AG04450 (cell line): ENCODE results near the gene ABHD4. TPM values are rescaled to one million over a fixed set of nuclear protein-coding genes. Genes with fewer than 3 reads are reported as not detected.
A peak's percentile ranks its signal among the peaks of the same experiment; 100 is the strongest.
"Not testable (repeated sequence)": the region's sequence is repeated elsewhere in the genome, so short reads cannot be mapped to it uniquely, and the experiment has no call there.

Experiments used
- CTCF ChIA-PET: fragments of 300-600, 350-600 bp; formaldehyde crosslinking; extraction: SDS; loops from one replicate; lab custom pipeline; 2022; ENCODE audit warnings: antibody characterized with exemption, inconsistent platforms; lab: Charles Lee
- POLR2A ChIA-PET: fragments of 350-600 bp; formaldehyde crosslinking; extraction: SDS; loops from one replicate; lab custom pipeline; 2021; ENCODE audit warnings: antibody characterized with exemption, inconsistent platforms; lab: Yijun Ruan, JAX
- DNase-seq: peaks from one replicate; pipeline ENCODE4 v3.0.0-alpha.2; 2011; ENCODE audit warnings: low read depth, low spot score
- H3K27ac ChIP-seq: one replicate; pipeline ENCODE4 v1.5.1; 2012; ENCODE audit warnings: low read depth, low read length, control low read depth
- H3K27me3 ChIP-seq: one replicate; pipeline ENCODE4 v1.6.0; 2012; ENCODE audit warnings: low read length; ENCODE audit not compliant: control insufficient read depth, insufficient read depth
- H3K4me3 ChIP-seq: 2 replicates; pipeline ENCODE4 v1.5.1; 2011; ENCODE audit warnings: mild to moderate bottlenecking, low read depth, low read length, control low read depth
- H3K9me3 ChIP-seq: 2 replicates; pipeline ENCODE4 v1.5.1; 2012; ENCODE audit warnings: low read length; ENCODE audit not compliant: control insufficient read depth, insufficient read depth
- polyA plus RNA-seq: library from polyadenylated mRNA; depleted of rRNA; stranded (reverse); fragments of >200 nt; gene quantifications from 2 replicates; pipeline ENCODE4 v1.2.3, GENCODE V29; 2011
- TF ChIP-seq, protein P1 (sequence below): IDR thresholded peaks from 2 replicates; pipeline ENCODE4 v1.5.1; 2011; ENCODE audit warnings: low read depth, low read length, control low read depth, inconsistent platforms

ABHD4 gene
- polyA plus RNA-seq, 1 experiment = 42.1 TPM

DNA sequence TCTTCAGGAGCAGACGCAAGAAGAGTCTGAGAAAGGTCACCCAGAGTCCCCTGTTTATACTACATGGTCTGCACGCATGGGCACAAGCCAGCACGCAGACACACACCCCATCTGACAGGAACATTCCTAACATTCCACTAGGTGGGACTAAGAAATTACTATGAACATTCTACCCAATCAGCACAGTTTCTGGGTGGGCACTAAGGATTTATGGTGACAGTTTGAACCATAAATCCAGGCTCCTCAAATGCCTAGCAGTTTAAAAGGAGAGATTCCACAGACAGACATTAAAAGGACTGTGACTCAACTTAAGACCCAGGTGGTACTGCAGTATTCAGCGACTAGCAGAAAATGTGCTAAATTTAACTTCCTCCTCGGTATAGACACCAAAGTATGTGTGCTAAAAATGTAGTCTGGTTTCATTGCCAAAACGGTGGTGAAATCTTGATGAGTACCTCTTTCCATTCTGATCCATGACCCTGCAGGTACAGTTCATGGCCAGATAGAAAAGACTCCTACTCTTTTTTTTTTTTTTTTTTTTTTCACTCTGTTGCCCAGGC is 16.2 kb downstream of the ABHD4 start:
- CTCF ChIA-PET = interaction anchor here (1.2 kb wide), 2 partner anchors 58 to 259 kb away, joined by 3 read pairs; no protein-coding TSS in a partner anchor
- peak; percentile 84 for DNase-seq
- no peaks in the 10 kb centered on the region for H3K27me3 ChIP-seq
- peak overlapping the region; percentile 82 for H3K27ac ChIP-seq
- POLR2A ChIA-PET = interaction anchor here (0.7 kb wide), 1 partner anchor 294 kb away, joined by 9 read pairs; no protein-coding TSS in a partner anchor
- TF ChIP-seq, protein P1, sequence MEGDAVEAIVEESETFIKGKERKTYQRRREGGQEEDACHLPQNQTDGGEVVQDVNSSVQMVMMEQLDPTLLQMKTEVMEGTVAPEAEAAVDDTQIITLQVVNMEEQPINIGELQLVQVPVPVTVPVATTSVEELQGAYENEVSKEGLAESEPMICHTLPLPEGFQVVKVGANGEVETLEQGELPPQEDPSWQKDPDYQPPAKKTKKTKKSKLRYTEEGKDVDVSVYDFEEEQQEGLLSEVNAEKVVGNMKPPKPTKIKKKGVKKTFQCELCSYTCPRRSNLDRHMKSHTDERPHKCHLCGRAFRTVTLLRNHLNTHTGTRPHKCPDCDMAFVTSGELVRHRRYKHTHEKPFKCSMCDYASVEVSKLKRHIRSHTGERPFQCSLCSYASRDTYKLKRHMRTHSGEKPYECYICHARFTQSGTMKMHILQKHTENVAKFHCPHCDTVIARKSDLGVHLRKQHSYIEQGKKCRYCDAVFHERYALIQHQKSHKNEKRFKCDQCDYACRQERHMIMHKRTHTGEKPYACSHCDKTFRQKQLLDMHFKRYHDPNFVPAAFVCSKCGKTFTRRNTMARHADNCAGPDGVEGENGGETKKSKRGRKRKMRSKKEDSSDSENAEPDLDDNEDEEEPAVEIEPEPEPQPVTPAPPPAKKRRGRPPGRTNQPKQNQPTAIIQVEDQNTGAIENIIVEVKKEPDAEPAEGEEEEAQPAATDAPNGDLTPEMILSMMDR = no peak
- H3K9me3 ChIP-seq = no peaks in the 10 kb centered on the region
- no peak overlapping the region for H3K4me3 ChIP-seq

DNA sequence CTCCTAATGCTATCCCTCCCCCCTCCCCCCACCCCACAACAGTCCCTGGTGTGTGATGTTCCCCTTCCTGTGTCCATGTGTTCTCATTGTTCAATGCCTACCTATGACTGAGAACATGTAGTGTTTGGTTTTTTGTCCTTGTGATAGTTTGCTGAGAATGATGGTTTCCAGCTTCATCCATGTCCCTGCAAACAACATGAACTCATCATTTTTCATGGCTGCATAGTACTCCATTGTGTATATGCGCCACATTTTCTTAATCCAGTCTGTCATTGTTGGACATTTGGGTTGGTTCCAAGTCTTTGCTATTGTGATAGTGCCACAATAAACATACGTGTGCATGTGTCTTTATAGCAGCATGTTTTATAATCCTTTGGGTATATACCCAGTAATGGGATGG is 17.7 kb downstream of the ABHD4 start:
- POLR2A ChIA-PET = not testable (repeated sequence)
- CTCF ChIA-PET = interaction anchor here (1.1 kb wide), 1 partner anchor 59 kb away, joined by 4 read pairs; no protein-coding TSS in a partner anchor

DNA sequence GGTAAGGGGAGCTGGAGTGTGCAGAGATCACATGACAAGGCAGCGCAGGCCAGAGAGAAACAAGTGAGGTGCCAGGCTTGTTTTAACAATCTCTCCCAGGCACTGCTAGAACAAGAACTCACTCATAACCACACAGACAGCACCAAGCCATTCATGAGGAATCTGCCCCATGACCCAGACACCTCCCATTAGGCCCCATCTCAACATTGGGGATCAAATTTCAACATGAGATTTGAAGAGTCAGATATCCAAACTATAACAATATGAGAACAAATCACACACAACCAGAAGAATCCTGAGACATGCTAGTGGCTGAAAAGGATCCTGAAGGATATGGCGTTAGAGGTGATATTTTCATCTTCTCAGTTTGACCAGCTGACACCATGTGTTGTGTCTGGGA is 24.2 kb downstream of the ABHD4 start:
- H3K27me3 ChIP-seq = no peaks in the 10 kb centered on the region
- DNase-seq = no peak
- TF ChIP-seq, protein P1 = no peak
- H3K4me3 ChIP-seq = no peak overlapping the region
- ChIA-PET POLR2A (no interaction called here), CTCF (no interaction called here)
- H3K9me3 ChIP-seq = no peaks in the 10 kb centered on the region
- H3K27ac ChIP-seq = no peak overlapping the region

More for the DNA sequence above, 17.7 kb downstream of the ABHD4 start:
- H3K9me3 ChIP-seq, H3K4me3 ChIP-seq, H3K27ac ChIP-seq, H3K27me3 ChIP-seq, DNase-seq: not testable (repeated sequence)

DNA sequence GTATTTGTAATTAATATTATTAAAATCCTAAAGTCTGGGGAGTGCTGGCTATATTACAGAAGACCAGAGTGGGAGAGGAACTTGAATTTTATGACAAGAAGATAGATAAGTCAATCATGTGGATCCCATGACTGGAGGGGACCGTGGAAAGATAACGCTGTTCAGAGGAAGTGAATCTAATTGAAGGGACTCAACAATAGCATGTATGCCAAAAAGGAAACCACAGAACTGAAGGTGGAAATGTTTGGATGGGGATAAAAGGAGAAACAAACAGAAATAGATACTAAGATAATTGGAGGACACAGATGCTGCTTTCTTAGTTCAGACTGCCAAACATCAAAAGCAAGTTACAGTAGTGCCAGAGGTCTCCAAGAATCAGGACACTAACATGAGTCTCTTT is 24.9 kb downstream of the ABHD4 start:
- no peak for DNase-seq
- POLR2A ChIA-PET = no interaction called here
- Histone ChIP-seq H3K27me3 (no peaks in the 10 kb centered on the region), H3K9me3 (no peaks in the 10 kb centered on the region), H3K27ac (no peak overlapping the region), H3K4me3 (no peak overlapping the region)
- CTCF ChIA-PET = interaction anchor here (0.5 kb wide), 1 partner anchor 41 kb away, joined by 4 read pairs; no protein-coding TSS in a partner anchor
- TF ChIP-seq, protein P1 = no peak

DNA sequence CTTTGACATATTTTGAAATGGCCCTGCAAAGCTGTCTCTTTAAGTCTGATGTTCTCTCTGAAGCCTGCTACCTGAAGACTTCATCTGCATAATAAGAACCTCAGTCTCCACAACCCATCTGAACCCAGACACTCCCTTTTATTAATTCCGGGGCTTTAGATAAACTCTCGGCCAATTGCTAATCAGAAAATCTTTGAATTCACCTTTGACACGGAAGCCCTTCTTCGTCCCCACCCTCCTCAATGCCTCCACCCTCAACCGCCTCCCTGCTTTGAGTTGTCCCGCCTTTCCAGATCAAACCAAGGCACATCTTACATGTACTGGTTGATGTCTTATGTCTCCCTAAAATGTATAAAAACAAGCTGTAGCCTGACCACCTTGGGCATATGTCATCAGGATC is 28.5 kb downstream of the ABHD4 start:
- DNase-seq = no peak
- ChIA-PET CTCF (no interaction called here), POLR2A (no interaction called here)
- TF ChIP-seq, protein P1 = no peak
- H3K27me3 ChIP-seq = no peaks in the 10 kb centered on the region
- H3K4me3 ChIP-seq = no peak overlapping the region
- H3K9me3 ChIP-seq = no peaks in the 10 kb centered on the region
- no peak overlapping the region for H3K27ac ChIP-seq
